Measurements from ENCODE around the gene NADSYN1. TPM values are rescaled to one million over a fixed set of nuclear protein-coding genes. Genes with fewer than 3 reads are reported as not detected.

NADSYN1 gene
- total RNA-seq, 2 donors from 2014 or later = 25.9 to 26.7 TPM

DNA sequence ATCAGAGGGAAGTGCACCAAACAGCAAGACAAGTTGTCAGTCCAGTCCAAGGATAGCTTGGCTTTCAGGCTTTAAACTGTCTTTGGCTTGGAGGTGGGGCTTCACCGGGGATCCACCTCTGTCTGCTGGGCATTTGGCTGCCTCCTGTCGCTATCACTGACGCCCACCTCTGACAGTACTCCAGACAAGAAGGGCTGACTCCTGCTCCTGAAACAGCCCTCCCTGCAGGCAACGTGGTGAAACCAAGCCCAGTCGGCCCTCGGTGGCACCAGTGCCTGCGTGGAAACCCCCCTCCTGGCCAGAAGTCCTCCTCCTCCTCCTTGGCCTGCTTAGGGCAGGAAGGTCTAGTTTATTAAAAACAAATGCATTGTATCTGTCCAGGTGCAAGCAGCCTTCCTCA is 21.7 kb upstream of the NADSYN1 start:
- DNase-seq = no peak
- ATAC-seq = no peak
- intact Hi-C loops (cut with DNase I) = no loop called here

DNA sequence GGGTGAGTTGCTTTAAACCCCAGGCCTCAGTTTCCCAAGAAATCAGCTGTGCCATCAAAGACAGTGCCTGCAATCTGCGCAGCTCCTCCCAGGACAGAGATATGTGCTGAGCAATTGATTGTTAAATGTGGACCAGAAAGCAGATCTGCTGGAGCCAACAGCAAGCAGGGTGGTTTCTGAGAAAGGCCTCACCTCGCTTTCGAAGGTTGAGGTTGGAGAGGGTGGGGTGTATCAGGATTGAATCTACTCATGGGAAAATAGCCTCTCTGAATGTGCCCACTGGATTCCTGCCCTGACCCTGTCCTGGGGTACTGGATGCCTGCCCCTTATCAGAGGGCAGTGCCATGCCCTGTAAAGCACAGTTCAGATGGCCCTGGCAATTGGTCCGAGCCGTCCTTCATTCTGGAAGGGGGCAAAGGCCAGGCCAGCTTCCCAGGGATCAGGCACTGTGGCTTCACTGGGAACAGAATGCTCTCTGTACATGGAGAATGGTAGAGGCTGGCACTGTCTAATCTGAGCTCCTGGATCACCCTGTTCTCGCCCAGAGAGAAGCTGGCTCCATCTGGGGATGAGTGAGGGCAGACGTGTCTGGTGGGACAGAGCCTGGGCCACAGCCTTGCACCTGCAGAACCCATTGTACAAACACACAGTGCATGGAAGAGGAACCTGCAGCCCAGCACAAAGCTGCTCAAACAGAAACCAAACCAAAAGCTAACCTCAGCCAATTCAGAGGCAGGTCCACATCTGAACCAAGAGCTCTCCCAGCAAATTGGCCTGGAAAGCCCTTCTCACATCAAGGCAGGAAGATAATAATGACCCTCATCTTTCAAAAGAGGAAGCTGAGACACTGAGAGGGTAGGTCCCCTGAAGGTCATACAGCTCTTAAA is 20.0 kb upstream of the NADSYN1 start:
- intact Hi-C loops (cut with DNase I) = no loop called here
- DNase-seq (no peak), ATAC-seq (peak; percentile 20 to 47)

DNA sequence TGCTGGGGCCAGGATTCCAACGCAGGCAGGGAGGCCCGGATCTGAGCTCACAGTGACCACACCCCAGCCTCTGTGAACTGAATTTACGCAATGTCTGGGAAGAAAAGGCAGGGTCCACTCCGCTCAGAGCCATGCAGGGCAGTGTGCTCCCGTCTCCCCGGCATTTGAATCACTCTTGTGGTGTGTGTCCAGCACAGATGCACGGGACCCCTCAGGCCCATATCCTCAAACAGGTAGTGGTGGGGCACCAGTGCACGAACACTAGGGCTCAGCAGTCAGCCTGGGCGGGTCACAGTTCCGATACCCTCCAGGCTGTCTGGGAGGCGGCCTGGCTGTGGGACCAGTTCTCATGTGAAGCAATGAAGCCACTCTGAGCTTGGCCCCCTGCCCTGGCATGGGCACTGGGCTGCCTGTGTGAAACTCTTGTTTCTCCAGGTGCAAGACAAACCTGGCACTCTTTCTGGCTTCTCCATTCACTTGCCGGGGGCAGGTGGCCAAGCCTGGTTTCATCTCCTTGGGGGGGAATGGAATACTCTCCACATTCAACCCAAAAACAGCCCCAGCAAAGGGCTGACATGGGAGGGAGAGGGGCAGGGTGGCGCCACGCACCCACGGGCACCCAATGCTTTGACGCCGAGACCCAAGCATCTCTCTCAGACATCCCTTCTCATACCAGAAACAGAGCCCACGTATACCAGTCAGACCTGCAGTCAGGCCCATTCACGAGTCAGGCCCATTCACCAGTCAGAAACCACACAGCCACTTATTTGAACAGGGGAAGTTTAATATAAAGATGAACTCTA is 19.2 kb upstream of the NADSYN1 start:
- intact Hi-C loops (cut with DNase I) = no loop called here
- peak; percentile 49 to 83 for ATAC-seq
- peak; percentile 65 for DNase-seq

DNA sequence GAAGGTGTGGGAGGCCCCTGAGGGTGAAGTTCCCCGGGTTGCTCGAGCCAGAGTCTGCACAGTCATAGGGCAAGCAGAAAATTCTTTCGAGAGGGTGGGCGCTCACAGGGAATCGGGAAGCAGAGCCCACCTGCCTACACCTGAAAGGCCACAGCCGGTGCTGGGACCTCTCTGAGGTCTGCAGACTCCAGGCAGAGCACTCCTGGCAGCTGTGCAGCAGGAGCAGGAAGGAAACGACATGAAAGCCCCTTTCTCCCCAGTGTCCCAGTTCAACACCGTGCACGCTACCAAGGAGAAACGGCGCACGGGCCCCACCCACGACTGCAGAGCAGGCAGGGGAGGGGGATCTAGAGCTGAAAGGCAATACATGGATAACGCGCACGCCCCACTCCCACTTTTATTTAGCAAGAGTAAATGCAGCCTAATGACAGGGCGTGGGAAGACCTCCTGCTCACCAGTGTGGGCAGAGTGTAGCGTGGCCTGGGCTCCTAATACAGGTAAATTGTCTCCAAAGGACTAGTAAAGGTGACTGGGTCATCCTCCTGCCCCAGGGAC is 18.4 kb upstream of the NADSYN1 start:
- DNase-seq = no peak
- intact Hi-C loops (cut with DNase I) = no loop called here

DNA sequence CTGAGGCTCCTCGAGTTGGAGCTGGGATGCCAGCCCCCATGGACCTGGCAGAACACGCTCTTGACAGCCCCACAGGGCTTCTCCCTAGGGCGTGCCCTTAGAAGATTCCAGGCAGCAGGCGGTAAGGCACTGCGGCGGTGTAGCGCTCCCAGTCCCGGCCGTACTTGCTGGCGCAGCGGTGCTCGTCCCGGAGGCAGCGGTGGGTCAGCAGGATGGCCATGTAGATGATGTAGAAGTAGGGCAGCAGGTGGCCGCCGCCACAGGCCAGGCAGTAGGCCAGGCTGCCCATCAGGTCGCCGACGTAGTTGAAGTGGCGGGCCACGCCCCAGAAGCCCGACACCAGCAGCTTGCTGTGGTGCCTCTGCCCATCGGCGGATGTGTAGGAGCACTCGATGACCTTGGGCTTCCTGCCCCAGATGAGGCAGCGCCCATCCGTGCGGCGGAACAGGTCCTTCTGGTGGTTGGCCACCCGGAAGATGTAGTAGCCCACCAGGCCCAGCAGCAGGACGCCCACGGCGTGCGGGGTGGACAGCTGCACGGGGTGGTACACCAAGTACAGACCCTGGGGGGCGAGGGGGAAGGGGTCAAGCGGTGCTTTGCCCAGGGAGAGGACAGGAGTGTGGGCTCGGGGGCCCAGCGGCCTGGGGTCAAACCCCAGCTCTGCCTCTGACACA is 17.6 kb upstream of the NADSYN1 start:
- ATAC-seq (no peak), DNase-seq (no peak)
- intact Hi-C loops (cut with DNase I) = no loop called here

More for the DNA sequence above, 18.4 kb upstream of the NADSYN1 start:
- no peak for ATAC-seq

DNA sequence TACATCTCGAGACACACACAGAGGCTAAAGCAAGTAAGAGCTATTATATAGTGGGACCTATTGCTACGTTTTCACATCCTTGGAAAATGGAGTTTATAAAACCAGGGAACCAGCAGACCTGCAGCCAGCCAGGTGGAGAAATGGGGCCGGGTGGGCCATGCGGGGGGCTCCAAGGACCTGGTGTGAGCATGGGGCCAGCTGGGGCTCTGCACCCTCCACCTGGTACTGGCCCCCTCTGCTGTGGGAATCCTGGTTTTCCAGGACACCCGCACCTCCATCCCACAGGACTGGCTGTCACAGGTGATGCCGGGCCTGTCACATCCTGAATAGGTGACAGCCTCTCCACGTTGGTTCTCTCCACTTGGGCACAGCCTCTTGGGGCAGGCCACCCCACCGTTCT is 16.1 kb upstream of the NADSYN1 start:
- DNase-seq (no peak), ATAC-seq (no peak)
- intact Hi-C loops (cut with DNase I) = no loop called here

DNA sequence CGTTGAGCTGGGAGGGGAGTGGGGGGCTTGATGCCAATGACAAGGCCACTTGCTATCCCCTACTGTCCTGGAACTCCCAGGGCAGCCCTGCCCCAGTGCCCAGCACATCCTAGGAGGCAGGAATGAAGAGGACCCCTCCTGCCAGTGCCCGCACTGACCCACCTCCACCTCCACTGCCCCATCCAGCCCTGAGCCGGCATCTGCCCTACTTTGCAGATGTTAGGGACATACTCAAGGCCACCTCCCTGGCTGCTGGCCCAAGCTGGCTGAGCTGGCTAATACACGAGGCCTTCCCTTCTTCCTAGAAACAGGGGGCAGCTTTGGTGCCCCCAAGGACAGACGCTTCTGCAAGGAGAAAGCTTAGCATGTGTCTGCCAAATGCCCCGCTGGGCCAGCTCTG is 15.6 kb upstream of the NADSYN1 start:
- no peak for ATAC-seq
- intact Hi-C loops (cut with DNase I) = no loop called here
- DNase-seq = no peak

DNA sequence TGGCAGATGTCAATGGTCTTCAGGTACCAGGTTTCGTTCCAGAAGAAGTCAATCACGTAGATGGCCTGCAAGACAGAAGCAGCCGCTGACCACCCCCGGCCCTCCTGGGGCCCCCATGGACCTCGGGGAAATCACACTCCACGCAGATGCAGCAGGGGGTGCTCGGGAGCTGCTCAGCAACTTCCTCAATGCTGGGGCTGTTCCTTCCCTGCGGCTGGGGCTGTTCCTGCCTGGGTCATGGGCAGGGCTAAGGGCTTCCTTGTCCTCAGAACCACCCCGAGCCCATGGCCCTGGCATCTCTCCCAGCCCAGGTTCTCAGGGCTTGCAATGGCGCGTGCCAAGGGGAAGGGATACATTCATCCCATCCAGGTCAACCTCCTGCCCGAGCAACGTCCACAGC is 15.1 kb upstream of the NADSYN1 start:
- DNase-seq (no peak), ATAC-seq (no peak)
- intact Hi-C loops (cut with DNase I) = no loop called here

DNA sequence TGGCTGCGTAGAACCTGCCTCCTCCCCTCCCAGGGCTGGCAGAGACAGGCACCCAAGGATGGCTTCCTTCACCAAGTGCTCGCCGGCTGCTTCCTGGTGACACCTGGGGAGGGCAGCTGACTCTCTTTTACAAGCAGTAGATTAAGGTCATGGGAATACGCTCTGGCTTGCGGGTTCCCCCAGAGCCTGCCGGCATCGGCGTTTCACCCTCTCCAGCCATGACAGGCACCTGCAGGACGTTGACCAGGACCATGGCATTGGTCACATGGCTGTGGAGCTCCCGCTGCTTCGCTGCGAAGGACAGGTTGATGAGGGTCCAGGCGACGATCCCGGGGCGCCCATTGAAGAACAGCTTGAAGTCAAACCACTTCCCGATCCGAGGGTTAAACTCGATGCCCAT is 14.4 kb upstream of the NADSYN1 start:
- no peak for ATAC-seq
- DNase-seq = no peak
- intact Hi-C loops (cut with DNase I) = no loop called here

DNA sequence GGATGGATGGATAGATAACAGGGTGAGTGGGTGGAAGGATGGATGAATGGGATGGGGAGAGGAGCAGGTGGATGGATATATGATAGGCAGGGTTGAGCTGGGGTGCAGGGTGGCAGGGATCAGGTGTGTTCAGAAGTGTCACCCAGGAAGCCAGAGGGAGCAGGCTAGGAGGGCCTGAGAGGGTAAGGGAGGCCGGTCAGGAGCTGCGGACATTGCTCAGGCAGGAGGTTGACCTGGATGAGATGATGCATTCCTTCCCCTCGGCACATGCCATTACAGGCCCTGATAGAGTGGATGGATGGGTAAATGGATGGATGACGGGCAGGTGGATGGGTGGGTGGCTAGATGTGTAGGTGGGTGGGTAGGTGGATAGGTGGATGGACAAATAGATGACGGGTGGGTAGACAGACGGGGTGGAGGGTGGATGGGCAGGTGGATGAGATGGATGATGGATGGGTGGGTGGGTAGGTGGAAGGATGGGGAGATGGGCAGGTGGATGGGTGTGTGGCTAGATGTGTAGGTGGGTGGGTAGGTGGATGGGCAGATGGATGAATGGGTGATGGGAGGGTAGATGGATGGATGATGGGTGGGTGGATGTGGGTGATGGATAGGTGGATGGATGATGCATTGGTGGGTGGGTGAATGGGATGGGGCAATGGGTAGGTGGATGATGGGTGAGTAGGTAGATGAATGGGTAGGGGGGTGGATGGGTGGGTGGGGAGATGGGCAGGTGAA is 12.8 kb upstream of the NADSYN1 start:
- intact Hi-C loops (cut with DNase I) = no loop called here
- ATAC-seq (no peak), DNase-seq (no peak)

DNA sequence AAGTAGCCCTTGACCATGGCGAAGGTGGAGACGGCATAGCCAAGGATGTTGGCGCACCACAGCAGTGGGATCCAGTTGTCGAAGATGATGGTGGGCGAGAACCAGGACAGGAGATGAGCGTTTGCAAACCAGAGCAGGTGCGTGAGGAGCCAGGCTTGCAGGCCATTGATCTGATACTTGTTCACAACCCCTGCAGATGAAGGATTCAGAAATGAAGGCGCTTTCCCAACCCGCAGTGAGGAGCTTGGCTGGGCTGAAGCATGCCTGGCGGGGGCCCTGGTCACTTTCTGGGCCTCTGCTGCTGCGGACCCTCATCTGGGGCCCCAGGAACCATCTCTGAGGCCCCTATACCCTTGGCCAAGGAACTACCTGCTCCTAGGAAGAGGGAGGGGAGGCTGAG is 11.8 kb upstream of the NADSYN1 start:
- intact Hi-C loops (cut with DNase I) = no loop called here
- DNase-seq (no peak), ATAC-seq (no peak)

DNA sequence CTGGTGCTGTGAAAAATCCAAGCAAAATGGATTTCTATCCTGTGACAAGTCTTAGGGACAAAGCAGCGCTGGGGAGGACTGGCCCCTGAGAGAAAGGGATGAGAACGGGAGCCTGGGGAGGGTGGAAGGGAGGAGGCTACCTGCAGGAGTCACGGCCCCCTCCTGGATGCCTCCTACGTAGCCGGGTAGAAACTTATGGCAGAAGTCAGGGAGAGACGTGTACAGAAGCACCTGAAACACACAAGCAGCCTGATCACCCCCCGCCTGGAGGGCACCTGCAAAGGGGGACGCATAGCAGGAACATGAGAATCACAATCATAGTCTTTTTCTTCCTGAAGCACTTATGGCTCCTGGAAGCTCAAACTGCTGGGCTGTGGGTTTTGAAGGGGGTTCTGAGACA is 10.9 kb upstream of the NADSYN1 start:
- DNase-seq (no peak), ATAC-seq (no peak)
- intact Hi-C loops (cut with DNase I) = no loop called here

DNA sequence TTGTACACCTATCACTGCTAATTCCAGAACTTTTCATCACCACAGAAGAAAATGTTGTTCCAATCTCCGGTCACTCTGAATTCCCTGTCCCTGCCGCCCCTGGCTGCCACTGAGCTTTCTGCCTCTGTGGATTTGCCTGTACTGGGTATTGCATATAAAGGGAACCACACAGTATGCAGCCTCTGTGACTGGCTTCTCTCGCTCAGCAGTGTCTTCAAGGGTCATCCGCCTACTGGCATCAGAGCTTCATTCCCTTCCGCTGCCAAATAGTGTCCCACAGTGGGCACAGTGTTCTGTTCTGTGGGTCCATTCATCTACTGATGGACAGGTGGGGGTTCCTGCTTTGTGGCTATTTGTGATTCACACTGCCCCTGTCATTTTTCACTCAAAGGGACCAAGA is 10.1 kb upstream of the NADSYN1 start:
- ATAC-seq (no peak), DNase-seq (peak; percentile 6)
- intact Hi-C loops (cut with DNase I) = no loop called here

DNA sequence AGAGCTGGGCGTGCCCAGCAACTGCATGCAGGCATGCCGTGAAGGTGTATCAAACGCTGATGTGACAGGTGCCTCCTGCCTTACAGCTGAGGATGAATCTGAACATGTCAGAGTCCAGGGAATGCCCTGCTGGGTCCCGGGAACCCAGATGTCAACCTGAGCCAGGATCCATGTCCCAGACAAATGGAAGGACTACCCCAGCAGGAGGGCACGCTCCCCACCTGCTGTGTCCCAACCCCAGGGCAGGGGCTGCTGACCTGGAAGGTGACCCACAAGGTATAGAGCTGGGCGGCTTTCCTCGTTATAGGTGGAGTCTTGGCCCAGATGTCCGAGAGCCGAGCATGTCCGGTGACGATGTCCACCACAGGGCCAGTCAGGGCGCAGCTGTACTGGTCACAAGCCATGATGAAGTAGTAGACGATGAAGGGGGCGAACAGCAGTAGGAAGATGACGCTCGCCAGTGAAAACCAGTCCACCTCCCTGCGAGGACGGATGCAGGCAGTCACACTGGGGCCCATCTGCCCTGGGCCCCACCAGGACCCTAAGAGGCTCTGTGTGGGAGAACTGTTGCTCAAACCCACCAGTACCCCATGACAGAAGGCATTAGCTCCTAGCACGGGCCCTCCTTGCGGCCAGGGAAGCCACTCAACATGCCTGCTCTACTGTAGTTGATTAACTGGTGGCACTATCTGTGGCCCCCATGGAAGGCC is 9.1 kb upstream of the NADSYN1 start:
- DNase-seq (no peak), ATAC-seq (no peak)
- intact Hi-C loops (cut with DNase I) = no loop called here

DNA sequence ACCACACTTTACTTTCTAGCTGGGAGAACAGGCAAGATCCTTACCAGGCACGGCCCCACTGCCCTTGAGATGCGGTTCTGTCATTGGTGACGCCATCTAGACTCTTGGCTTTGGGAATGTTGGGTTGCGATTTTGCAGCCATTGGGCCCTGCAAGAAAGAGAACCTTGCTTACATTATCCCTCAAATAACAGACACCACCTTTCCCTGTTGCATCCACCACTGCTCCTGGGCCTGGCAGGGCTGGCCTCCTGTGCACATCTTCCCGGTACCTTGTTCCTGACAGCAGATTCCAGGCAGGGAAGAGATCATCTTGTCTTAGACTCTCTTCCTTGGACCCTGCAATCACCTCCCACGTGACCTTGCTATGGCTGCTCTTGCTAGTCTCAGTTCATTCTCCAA is 8.2 kb upstream of the NADSYN1 start:
- DNase-seq = no peak
- intact Hi-C loops (cut with DNase I) = no loop called here
- no peak for ATAC-seq

DNA sequence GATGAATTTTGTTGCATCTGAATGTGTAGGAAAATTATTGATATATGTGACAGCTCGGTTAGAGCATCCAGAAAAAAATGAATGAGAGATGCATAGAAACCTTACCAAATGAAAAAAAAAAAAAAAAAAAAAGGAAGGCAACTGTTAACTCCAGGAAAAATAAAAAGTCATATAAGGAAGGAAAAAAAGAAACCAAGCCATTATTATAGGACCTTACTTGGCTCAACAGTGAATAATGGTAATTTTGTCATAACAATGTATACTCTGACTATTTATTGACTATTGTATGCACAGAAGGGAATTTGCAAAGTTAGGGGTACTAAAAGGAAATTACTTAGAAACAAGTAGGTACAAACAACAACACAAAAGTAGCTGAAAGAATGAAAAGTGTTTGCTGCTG is 6.9 kb upstream of the NADSYN1 start:
- ATAC-seq (no peak), DNase-seq (no peak)
- intact Hi-C loops (cut with DNase I) = no loop called here

DNA sequence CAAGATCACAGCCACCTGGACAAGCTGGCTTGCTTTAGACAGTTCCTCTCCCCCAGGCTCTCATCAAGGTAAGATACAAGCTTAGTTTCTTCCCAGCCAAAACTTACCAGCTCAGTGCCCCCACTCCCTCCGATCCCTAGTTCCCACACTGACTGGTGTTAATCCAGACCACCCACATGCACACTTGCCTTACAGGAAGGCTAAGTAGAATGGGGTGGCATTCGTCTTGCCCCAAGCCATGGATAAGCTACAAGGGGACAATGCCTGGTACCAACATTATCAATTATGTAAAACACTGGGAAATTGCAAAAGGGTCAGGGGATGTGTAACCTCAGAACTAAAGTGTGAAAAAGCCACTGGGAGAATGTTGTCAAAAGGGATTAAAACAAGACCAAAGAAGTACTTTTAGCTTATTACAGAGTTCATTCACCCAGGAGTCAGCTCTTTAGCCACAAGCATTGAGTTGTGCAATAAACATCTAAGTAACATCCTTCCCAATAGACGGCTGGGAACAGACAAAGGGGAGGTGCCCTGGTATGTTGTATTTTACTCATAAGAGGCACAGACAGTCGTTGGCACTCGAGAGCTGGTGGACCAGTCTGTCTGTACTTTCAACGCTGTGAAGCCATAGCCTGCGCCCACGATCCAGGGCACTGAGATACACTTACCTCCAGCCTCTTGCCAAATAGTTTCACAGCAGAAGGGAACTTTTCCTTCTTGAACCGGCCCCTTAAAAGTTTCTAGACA is 5.9 kb upstream of the NADSYN1 start:
- ATAC-seq (peak; percentile 9 to 44), DNase-seq (no peak)
- intact Hi-C loops (cut with DNase I) = no loop called here

DNA sequence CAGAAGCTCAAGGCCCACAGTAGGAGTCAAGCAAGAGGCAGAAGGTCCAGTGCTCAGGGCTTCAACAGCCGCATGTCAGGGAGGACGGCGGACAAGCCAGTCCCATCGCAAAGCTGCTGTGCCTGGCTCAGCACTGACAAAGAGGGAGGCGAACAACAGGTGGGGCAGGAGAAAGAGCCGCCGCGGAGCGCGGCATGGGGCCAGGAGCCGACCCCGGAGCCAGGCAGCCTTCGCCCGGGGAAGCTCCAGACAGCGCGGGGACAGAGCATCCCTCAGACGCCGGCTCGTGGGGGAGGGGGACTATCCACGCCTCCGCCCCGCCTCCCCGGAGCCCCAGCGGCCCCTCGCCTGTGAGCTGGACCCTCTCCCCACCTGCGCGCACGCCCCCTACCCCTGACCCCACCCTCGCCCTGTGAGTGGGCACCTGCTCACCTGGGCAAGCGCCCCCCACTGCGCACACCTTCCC is 5.2 kb upstream of the NADSYN1 start:
- ATAC-seq = peak; percentile 23 to 45
- no peak for DNase-seq
- intact Hi-C loops (cut with DNase I) = no loop called here

Data from left cardiac atrium (tissue), 4 donors.